ENCODE data around the gene OSBPL7. TPM values are rescaled to one million over a fixed set of nuclear protein-coding genes. Genes with fewer than 3 reads are reported as not detected.

OSBPL7 gene
- total and polyA plus RNA-seq, 8 donors, result 7.9 to 330 (median 43.9) TPM

- Histone ChIP-seq H3K4me3 (no peak overlapping the region), H3K27me3 (no peaks in the 10 kb centered on the region), H3K4me1 (peaks cover 29 to 41% (median 37%) of the 10 kb centered on the region in 4 donors), H3K27ac (no peak overlapping the region), H3K36me3 (peaks cover 35 to 68% (median 59%) of the 10 kb centered on the region in 4 donors), H3K9me3 (no peaks in the 10 kb centered on the region)
- WGBS, 5 donors, result 83 to 95% (median 92%) methylated on average over 10 to 11 of the region's 11 CpGs
- no peak for TF ChIP-seq CTCF (IDR thresholded peaks at IDR 0.05)
- peak in 1 of 2 donors; percentile 11 for DNase-seq
- intact Hi-C loops (cut with DNase I; ENCODE audit: low total_unique reads), result no loop called here
Measured at GRCh38 chr17:47807421-47807820, 14.2 kb downstream of the OSBPL7 start.

- intact Hi-C loops (cut with DNase I; ENCODE audit: low total_unique reads), result no loop called here
- 87 to 95% (median 93%) methylated on average over 9 of the region's 9 CpGs for WGBS, 5 donors
- Histone ChIP-seq H3K27ac (no peak overlapping the region), H3K27me3 (no peaks in the 10 kb centered on the region), H3K4me1 (peaks cover 24 to 36% (median 32%) of the 10 kb centered on the region in 4 donors), H3K9me3 (no peaks in the 10 kb centered on the region), H3K36me3 (peaks cover 33 to 63% (median 53%) of the 10 kb centered on the region in 4 donors), H3K4me3 (no peak overlapping the region)
- TF ChIP-seq EP300 (IDR thresholded peaks at IDR 0.05), result no peak
- no peak for TF ChIP-seq CTCF (IDR thresholded peaks at IDR 0.05)
- TF ChIP-seq POLR2A (IDR thresholded peaks at IDR 0.05), result no peak
- TF ChIP-seq POLR2AphosphoS5 (IDR thresholded peaks at IDR 0.05), result no peak
- peak in 1 of 2 donors; percentile 21 for DNase-seq
Measured at GRCh38 chr17:47806913-47807255, 14.7 kb downstream of the OSBPL7 start.

DNA sequence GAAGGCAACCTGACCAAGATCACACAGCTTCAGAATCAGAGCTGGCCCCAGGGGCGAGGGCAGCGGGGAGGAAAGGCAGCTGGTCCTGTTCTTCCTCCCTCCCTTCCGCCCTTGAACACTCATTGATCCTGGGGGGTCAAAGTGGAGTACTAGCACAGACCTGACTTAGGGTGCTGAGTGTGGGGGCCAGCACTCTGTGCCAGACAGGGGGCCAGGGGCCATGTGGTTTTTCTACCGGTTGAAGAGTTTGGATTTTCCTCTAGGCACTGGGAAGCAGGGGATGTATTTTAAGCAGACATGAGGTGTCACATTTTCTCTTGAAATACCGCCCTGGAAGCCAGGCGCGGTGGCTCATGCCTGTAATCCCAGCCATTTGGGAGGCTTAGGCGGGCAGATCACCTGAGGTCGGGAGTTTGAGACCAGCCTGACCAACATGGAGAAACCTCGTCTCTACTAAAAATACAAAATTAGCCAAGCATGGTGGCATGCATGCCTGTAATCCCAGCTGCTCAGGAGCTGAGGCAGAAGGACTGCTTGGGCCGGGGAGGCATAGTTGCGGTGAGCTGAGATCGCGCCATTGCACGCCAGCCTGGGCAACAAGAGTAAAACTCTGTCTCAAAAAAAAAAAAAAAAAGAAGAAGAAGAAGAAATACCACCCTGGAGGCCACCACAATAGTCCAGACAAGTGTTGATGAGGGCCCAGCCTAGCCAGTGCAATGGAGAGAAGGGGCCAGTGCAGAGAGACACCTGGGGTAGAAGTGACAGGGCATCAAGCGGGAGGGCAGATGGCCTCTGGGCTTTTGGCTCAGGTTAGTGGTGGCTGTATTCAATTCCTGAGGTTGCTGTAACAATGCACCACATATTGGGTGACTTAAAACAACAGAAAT is 15.3 kb downstream of the OSBPL7 start:
- Histone ChIP-seq H3K4me1 (peaks cover 18 to 30% (median 26%) of the 10 kb centered on the region in 4 donors), H3K27ac (no peak overlapping the region), H3K36me3 (peaks cover 33 to 57% (median 51%) of the 10 kb centered on the region in 4 donors), H3K9me3 (no peaks in the 10 kb centered on the region), H3K4me3 (no peak overlapping the region), H3K27me3 (no peaks in the 10 kb centered on the region)
- intact Hi-C loops (cut with DNase I; ENCODE audit: low total_unique reads), result no loop called here
- TF ChIP-seq EP300 (IDR thresholded peaks at IDR 0.05) (no peak), POLR2A (IDR thresholded peaks at IDR 0.05) (no peak), POLR2AphosphoS5 (IDR thresholded peaks at IDR 0.05) (no peak), CTCF (IDR thresholded peaks at IDR 0.05) (no peak)
- DNase-seq, result peak in 1 of 2 donors; percentile 17
- WGBS, 5 donors, result 87 to 94% (median 90%) methylated on average over 16 of the region's 16 CpGs

DNA sequence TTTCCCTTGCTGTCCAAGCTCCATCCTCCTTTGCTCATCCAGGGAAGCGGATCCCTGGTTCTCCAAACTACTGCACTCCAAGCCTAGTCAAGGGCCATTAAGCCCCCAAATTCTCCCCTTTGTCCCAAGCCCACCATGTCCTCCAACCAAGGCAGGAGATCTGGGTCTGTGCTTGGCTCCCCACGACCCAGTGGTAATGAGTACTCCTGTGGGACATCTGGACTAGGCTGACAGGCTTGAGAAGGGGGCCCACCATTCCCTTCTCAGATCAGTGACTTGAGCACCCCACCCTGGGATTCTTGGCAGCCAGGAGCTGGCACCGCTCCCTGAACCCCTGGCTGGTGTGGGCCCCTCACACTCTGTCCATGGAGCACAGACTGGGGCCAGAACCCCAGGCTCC is 17.1 kb downstream of the OSBPL7 start:
- H3K27me3 ChIP-seq, result no peaks in the 10 kb centered on the region
- DNase-seq, result peak in 1 of 2 donors; percentile 18
- TF ChIP-seq POLR2AphosphoS5 (IDR thresholded peaks at IDR 0.05) (no peak), CTCF (IDR thresholded peaks at IDR 0.05) (no peak), EP300 (IDR thresholded peaks at IDR 0.05) (no peak), POLR2A (IDR thresholded peaks at IDR 0.05) (no peak)
- H3K9me3 ChIP-seq, result no peaks in the 10 kb centered on the region
- intact Hi-C loops (cut with DNase I; ENCODE audit: low total_unique reads), result no loop called here
- H3K36me3 ChIP-seq, result peaks cover 32 to 38% (median 35%) of the 10 kb centered on the region in 4 donors
- H3K4me3 ChIP-seq, result no peak overlapping the region
- H3K4me1 ChIP-seq, result peaks cover 4 to 15% (median 8%) of the 10 kb centered on the region in 4 donors
- no peak overlapping the region for H3K27ac ChIP-seq
- 56 to 67% (median 63%) methylated on average over 2 to 3 of the region's 3 CpGs for WGBS, 5 donors
